Astrocyte of the spinal cord (primary cell): ENCODE measurements around the gene MEG3.

Experiments used
- DNase-seq: peaks from one replicate; pipeline ENCODE4 v3.0.0; 2011; ENCODE audit warnings: low read depth, low spot score
- H3K4me3 ChIP-seq: 2 replicates; pipeline ENCODE4 v1.5.1; 2011; ENCODE audit warnings: low read depth, mild to moderate bottlenecking, low read length, moderate library complexity
- CTCF ChIP-seq: IDR thresholded peaks from 2 replicates; pipeline ENCODE4 v1.5.1; 2012; ENCODE audit warnings: low read depth, mild to moderate bottlenecking, low read length, inconsistent platforms
- in situ Hi-C: cut with HindIII; loops from 2 replicates; pipeline ENCODE4 v1.10.0; 2017; ENCODE audit warnings: low sequenced_read_pairs

Gene MEG3

GRCh38 chr14:100825713-100826331 lies at the start of gene MEG3:
Gene MEG3 (plus strand): TSS chr14:100826118.
- in situ Hi-C loops: no loop called here
- peak within 1 kb of the TSS; percentile 93 for H3K4me3 ChIP-seq
- TF ChIP-seq CTCF: no peak
- peak; percentile 85 for DNase-seq

- in situ Hi-C loops: no loop called here
Measured at GRCh38 chr14:100776681-100777365, 49.1 kb upstream of the MEG3 start.

GRCh38 chr14:100777366-100777817 lies 48.5 kb upstream of the MEG3 start:
- in situ Hi-C loops: no loop called here
- DNase-seq: no peak
- no peak for TF ChIP-seq CTCF
- H3K4me3 ChIP-seq: no peak overlapping the region

More at GRCh38 chr14:100776681-100777365, 49.1 kb upstream of the MEG3 start:
- H3K4me3 ChIP-seq: no peak overlapping the region
- DNase-seq: no peak
- TF ChIP-seq CTCF: no peak

GRCh38 chr14:100777818-100778525 lies 47.9 kb upstream of the MEG3 start:
- TF ChIP-seq CTCF: no peak
- in situ Hi-C loops: no loop called here
- DNase-seq: no peak
- no peak overlapping the region for H3K4me3 ChIP-seq

GRCh38 chr14:100778526-100778882 lies 47.4 kb upstream of the MEG3 start:
- H3K4me3 ChIP-seq: no peak overlapping the region
- no peak for TF ChIP-seq CTCF
- DNase-seq: no peak
- in situ Hi-C loops: no loop called here

- in situ Hi-C loops: no loop called here
- no peak overlapping the region for H3K4me3 ChIP-seq
- TF ChIP-seq CTCF: no peak
- no peak for DNase-seq
Measured at GRCh38 chr14:100778951-100779690, 46.8 kb upstream of the MEG3 start.
